PC-3 (cell line): ENCODE measurements around the gene RGS12.

ENCODE experiments used
- CTCF ChIP-seq: fragments of 300-600 bp; sonication (generic); conservative IDR thresholded peaks from 2 replicates; pipeline ENCODE4 v1.5.1; 2017; ENCODE audit warnings: antibody characterized with exemption, low read depth, mild to moderate bottlenecking, low read length
- EZH2 ChIP-seq: fragments of 300-600 bp; sonication (generic); IDR thresholded peaks from one replicate; pipeline ENCODE4 v1.6.1; 2017; ENCODE audit warnings: antibody characterized with exemption, mild to moderate bottlenecking, low read length; ENCODE audit not compliant: unreplicated experiment

- TF ChIP-seq CTCF, result no peak
- no peak for TF ChIP-seq EZH2
Measured at GRCh38 chr4:3280466-3280865, 12.4 kb upstream of the RGS12 start.
